ENCODE measurements around the gene KCNAB1. TPM values are rescaled to one million over a fixed set of nuclear protein-coding genes. Genes with fewer than 3 reads are reported as not detected.

KCNAB1 gene
- total RNA-seq, 1 experiment from 2014 or later, result not detected

DNA sequence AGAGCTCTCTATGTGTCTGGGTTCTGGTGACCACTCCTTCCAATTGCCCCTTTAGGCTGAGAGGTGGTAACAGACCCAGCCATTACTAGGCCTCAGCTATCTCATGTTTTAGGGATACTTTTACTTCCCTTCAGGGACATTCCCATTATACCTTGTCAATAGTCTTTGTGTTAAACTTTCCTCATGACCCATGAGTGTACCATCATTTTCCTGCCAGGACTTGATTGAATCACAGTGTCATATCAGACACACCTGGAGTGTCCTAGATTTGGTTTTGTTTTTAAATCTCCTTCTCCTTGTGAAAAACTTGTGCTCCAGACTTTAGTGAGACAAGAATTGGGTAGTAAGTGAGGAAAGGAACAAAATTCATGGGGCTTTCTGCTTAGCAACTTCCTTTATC is 136.6 kb downstream of the KCNAB1 start:
- Histone ChIP-seq H2AFZ (ENCODE audit: low read depth, low read length, poor library complexity, severe bottlenecking) (no peak overlapping the region), H4K20me1 (ENCODE audit: insufficient read depth) (no peaks in the 10 kb centered on the region), H3K36me3 (ENCODE audit: control insufficient read depth in 1 of 2, insufficient read depth in 2 of 2, low read length in 2 of 2) (no peaks in the 10 kb centered on the region), H3K9ac (ENCODE audit: low read length) (no peak overlapping the region), H3K4me3 (replicated peaks in 1 of 2; ENCODE audit: low read depth in 1 of 2, low read length in 2 of 2) (no peak overlapping the region), H3K27ac (ENCODE audit: low read depth, low read length) (no peak overlapping the region), H3K9me2 (ENCODE audit: insufficient read depth) (no peaks in the 10 kb centered on the region), H3K4me1 (ENCODE audit: control insufficient read depth in 1 of 2, insufficient read depth in 2 of 2, low read length in 2 of 2) (no peaks in the 10 kb centered on the region), H3K9me3 (ENCODE audit: control insufficient read depth in 1 of 2, insufficient read depth in 1 of 2, low read depth in 1 of 2, low read length in 2 of 2) (no peaks in the 10 kb centered on the region), H3K79me2 (ENCODE audit: insufficient read depth, low read length) (no peaks in the 10 kb centered on the region), H3K4me2 (ENCODE audit: low read length) (no peak overlapping the region), H3K27me3 (ENCODE audit: insufficient read depth, low read length) (no peaks in the 10 kb centered on the region)
- DNase-seq (ENCODE audit: low read depth, low spot score), result no peak
- BruUV-seq (replicated peaks), result no TSS peak
- intact Hi-C loops (cut with micrococcal nuclease), result no loop called here
- no peak for TF ChIP-seq POLR2AphosphoS5 (IDR thresholded peaks at IDR 0.05; ENCODE audit: low read depth, low read length)
- TF ChIP-seq, protein P1, sequence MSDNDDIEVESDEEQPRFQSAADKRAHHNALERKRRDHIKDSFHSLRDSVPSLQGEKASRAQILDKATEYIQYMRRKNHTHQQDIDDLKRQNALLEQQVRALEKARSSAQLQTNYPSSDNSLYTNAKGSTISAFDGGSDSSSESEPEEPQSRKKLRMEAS (IDR thresholded peaks at IDR 0.05), result no peak
- TF ChIP-seq YY1 (IDR thresholded peaks at IDR 0.05; ENCODE audit: extremely low read depth, insufficient replicate concordance, low read depth, low read length), result no peak
- TF ChIP-seq CEBPB (IDR thresholded peaks at IDR 0.05; ENCODE audit: low read depth), result no peak
- no peak for TF ChIP-seq ELF1 (IDR thresholded peaks at IDR 0.05; ENCODE audit: borderline replicate concordance, low read depth)
- no peak for TF ChIP-seq EZH2phosphoT487 (IDR thresholded peaks at IDR 0.05; ENCODE audit: borderline replicate concordance)
- POLR2A ChIA-PET, result no interaction called here
- CTCF ChIA-PET, result no interaction called here
- RAD21 ChIA-PET (ENCODE audit: low non-redundant PET in 1 of 2, low total read pairs in 2 of 2, uncharacterized antibody in 2 of 2, unreplicated experiment in 2 of 2), result no interaction called here
- ATAC-seq, result no peak

DNA sequence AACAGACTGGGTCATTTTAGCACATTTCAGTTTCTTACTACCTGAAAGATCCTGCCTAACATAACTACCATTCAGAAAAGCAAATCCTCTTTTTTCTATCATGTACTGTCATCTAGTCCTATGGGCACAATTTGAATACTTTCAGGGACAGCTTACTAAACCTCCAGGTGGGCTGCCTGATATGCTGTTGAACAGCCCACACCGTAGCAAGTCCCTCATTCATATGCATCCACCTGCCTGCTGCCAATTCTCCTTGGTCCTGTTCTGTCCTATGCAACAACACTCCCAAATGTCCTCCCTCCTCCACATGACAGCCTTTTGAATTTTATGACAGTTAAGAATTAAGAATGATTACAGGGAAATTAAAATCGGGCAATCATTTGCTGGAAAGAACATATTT is 137.9 kb downstream of the KCNAB1 start:
- Histone ChIP-seq H3K4me1 (ENCODE audit: control insufficient read depth in 1 of 2, insufficient read depth in 2 of 2, low read length in 2 of 2) (no peaks in the 10 kb centered on the region), H3K9ac (ENCODE audit: low read length) (no peak overlapping the region), H3K4me2 (ENCODE audit: low read length) (no peak overlapping the region), H3K27me3 (ENCODE audit: insufficient read depth, low read length) (no peaks in the 10 kb centered on the region), H3K36me3 (ENCODE audit: control insufficient read depth in 1 of 2, insufficient read depth in 2 of 2, low read length in 2 of 2) (no peaks in the 10 kb centered on the region), H3K9me2 (ENCODE audit: insufficient read depth) (no peaks in the 10 kb centered on the region), H3K9me3 (ENCODE audit: control insufficient read depth in 1 of 2, insufficient read depth in 1 of 2, low read depth in 1 of 2, low read length in 2 of 2) (no peaks in the 10 kb centered on the region), H3K79me2 (ENCODE audit: insufficient read depth, low read length) (no peaks in the 10 kb centered on the region), H3K4me3 (replicated peaks in 1 of 2; ENCODE audit: low read depth in 1 of 2, low read length in 2 of 2) (no peak overlapping the region), H4K20me1 (ENCODE audit: insufficient read depth) (no peaks in the 10 kb centered on the region), H2AFZ (ENCODE audit: low read depth, low read length, poor library complexity, severe bottlenecking) (no peak overlapping the region), H3K27ac (ENCODE audit: low read depth, low read length) (no peak overlapping the region)
- TF ChIP-seq, protein P2, sequence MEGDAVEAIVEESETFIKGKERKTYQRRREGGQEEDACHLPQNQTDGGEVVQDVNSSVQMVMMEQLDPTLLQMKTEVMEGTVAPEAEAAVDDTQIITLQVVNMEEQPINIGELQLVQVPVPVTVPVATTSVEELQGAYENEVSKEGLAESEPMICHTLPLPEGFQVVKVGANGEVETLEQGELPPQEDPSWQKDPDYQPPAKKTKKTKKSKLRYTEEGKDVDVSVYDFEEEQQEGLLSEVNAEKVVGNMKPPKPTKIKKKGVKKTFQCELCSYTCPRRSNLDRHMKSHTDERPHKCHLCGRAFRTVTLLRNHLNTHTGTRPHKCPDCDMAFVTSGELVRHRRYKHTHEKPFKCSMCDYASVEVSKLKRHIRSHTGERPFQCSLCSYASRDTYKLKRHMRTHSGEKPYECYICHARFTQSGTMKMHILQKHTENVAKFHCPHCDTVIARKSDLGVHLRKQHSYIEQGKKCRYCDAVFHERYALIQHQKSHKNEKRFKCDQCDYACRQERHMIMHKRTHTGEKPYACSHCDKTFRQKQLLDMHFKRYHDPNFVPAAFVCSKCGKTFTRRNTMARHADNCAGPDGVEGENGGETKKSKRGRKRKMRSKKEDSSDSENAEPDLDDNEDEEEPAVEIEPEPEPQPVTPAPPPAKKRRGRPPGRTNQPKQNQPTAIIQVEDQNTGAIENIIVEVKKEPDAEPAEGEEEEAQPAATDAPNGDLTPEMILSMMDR (IDR thresholded peaks at IDR 0.05 in 2 of 3, conservative IDR thresholded peaks at IDR 0.05 in 1 of 3; ENCODE audit: borderline replicate concordance in 1 of 3, insufficient read depth in 1 of 3, low read depth in 2 of 3, low read length in 2 of 3), result no peak
- no peak for TF ChIP-seq CBX3 (IDR thresholded peaks at IDR 0.05; ENCODE audit: low read depth)
- TF ChIP-seq RAD21 (IDR thresholded peaks at IDR 0.05; ENCODE audit: low read depth), result no peak
- intact Hi-C loops (cut with micrococcal nuclease), result no loop called here
- BruUV-seq (replicated peaks), result no TSS peak
- ATAC-seq (no peak), DNase-seq (ENCODE audit: low read depth, low spot score) (no peak)
- ChIA-PET POLR2A (no interaction called here), RAD21 (ENCODE audit: low non-redundant PET in 1 of 2, low total read pairs in 2 of 2, uncharacterized antibody in 2 of 2, unreplicated experiment in 2 of 2) (no interaction called here), CTCF (no interaction called here)

Data from HCT116 (cell line).